ENCODE measurements around the gene TIE1.

The TIE1 gene

DNA sequence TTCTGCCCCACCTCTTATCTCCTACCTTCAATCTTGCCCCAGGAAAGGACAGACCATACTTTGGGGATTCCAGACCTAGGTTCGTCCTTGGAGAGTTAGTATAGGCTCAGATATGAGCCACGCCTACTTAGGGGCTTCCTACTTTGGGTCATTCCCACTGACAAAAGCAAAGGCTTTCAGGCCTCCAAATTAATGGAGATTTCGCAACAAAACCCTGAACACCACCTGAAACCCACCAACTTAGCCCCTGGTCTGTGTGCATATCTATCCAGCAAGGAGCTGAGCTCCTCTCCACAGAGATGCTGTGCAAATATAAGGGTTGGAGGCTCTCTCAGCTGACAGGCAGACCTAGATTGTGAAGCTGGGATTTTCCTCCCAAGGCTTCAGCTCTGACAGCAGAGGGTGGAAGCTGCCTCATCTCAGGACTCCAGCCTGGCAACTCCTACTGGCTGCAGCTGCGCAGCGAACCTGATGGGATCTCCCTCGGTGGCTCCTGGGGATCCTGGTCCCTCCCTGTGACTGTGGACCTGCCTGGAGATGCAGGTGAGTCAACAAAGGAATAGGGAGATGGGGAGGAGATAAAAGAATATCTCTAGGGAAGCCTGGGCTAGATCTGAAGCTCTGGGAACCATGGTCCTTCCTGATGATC lies 38.9 kb downstream of the TIE1 start:
- no peak for DNase-seq

DNA sequence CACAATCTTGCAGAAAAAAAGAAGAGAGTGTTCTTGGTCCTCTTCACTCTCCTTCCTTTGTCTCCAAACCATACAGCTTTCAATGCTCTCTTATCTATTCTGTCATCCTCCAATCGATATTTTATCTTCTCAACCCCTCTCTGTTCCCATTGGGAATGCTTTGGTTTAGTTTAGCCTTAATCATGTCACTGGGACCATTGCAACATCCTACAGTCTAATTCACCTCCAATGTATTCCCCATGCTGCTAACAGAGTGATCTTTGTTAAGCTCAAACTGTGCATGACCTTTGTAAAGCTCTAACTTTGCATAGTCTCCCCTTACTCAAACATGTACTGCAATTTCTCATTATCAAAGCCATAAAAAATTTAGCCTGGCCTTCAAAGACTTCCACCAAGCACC lies 39.8 kb downstream of the TIE1 start:
- DNase-seq = no peak

DNA sequence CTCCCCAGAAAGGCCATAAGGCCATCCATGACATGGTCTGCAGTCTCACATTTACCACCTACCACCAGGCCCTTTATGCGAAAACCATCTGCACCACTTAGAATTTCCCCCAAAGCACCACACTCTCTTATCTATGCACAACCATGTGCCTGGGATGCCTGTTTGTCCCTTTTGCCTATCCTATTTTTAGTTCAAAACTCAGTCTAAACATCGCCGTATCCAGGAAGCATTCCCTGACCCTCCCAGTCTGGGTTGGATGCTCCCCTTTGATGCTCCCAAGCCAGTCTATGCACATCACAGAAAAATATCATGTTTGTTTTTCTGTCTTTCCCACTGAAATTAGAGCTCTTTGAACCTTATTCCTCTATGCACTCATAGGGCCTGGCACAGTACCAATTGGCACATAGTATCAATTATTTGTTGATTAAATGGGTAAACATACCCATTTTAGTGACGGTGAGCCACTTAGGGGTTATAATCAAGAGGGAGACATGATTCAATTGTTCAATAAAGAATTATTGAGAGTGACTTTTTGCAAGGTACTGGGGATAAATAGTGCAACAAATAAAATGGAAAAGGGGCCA lies 43.6 kb downstream of the TIE1 start:
- no peak for DNase-seq

DNA sequence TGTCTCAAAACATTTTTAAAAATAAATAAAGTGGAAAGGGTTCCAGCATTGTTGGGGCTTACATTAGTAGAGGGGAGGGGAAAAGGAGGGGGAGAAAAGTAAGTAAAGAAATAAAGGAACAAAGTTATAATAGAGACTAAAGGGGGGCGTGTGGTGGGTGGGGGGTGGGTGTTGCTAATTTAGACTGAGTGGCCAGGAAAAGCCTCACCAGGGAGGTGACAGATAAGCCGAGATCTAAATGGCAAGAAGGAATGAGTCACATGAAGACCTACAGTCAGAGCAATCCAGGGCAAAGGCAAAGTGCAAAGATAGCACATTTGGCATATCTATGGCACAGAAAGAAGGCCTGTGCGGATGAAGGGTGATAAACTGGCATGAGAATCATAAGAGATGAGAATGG lies 44.3 kb downstream of the TIE1 start:
- DNase-seq = no peak

DNA sequence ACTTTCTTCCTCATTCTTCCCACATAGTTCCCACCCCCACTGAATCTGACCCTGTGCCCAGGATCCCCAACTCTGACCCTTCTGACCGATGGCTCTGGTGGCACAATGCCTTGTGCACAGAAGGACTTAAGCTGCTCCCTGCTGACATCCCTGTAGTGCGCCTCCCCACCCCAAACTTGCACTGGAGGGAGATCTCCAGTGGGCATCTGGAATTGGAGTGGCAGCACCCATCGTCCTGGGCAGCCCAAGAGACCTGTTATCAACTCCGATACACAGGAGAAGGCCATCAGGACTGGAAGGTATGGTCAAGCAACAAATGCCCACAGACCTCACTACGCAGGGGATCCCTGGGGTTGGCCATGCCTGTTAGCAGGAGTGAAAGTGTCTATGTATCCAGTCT lies 45.9 kb downstream of the TIE1 start:
- DNase-seq = no peak

DNA sequence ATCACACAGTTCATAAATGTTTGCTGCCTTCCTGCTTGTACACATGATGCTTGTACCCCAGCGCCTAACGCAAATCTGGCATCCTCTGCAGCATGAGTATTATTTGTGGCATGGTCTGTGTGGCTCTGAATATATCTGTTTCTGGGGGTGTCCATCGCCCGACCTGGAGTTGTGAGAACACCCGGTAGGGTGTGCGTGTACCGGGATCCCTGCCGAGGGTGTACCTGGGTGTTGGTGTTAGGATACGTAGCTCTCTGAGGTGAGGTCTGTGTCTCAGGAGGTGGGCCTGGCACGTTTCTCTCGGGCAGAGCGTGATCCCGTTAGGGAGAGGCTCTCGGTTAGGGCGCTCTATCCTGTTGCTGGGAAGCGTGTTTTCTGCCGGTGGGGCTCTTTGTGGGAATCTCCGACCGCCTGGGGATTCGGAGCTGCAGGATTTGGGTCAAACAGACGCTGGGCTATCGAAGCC lies 47.6 kb downstream of the TIE1 start:
- DNase-seq = no peak

DNA sequence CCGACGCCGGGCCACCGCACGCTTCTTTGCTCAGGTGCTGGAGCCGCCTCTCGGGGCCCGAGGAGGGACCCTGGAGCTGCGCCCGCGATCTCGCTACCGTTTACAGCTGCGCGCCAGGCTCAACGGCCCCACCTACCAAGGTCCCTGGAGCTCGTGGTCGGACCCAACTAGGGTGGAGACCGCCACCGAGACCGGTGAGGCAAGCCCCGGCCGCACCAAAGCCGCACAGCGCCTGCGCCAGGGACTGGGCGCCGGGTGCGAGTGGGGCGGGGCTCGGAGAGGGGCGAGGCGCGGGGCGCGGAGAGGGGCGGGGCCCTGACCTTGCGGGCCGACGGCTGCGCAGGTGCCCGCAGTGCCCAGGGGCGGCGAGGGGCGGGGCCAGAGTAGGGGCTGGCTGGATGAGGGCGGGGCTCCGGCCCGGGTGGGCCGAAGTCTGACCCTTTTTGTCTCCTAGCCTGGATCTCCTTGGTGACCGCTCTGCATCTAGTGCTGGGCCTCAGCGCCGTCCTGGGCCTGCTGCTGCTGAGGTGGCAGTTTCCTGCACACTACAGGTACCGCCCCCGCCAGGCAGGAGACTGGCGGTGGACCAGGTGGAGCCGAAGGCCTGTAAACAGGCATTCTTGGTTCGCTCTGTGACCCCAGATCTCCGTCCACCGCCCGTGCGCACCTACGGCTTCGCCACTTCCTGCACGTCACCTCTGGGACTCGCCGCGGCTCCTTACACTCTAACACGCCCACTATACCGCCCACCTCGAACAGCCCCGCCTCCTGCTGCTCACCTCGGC lies 48.2 kb downstream of the TIE1 start:
- peak in 1 of 2 donors; percentile 53 for DNase-seq

DNA sequence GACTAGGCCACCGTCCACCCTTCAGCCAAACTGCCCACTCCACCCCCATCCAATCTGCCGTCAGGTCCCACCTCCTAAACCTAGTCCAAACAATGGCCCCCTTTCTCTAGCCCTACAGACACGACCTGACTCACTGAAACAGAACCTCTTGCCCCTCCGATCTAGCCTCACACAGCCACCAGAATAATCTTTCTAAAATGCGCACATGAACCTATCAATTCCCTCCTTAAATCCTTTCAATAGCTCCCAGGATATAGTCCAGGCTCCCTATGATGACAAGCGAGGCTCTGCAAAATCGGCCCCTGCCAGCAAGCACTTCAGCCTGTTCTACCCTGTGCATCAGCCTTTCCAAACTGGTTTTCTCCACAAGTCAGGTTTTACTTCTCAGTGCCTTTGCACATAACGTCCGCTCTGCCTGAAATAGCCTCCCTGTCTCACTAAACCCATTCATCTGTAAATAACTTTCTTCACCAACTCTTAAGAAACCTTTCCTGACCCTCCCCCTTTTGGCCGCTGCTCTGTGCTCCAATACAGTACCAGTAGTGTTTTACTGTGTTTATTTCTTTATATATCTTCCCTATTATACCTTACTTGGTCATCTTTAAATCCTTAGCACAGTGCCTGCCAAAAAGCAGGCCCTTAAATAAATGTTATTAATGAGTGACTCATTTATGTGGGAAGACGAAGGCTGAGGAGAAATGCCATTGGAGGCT lies 49.0 kb downstream of the TIE1 start:
- DNase-seq = no peak

DNA sequence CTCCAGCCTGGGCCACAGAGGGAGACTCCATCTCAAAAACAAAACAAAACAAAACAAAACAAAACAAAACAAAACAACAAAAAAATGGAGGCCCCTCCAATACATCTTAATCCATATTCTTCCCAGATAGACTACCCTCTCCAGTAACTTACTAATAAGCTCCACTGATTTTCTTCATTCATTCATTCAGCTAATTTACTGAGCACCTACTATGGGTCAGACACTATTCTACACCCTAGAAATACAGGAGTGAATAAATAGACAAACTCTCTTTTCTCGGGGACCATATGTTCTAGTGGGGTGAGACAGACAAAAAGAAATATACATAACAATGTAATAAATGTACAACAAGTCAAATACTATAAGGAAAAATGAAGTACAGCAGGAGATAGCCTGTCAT lies 50.2 kb downstream of the TIE1 start:
- DNase-seq = no peak

DNA sequence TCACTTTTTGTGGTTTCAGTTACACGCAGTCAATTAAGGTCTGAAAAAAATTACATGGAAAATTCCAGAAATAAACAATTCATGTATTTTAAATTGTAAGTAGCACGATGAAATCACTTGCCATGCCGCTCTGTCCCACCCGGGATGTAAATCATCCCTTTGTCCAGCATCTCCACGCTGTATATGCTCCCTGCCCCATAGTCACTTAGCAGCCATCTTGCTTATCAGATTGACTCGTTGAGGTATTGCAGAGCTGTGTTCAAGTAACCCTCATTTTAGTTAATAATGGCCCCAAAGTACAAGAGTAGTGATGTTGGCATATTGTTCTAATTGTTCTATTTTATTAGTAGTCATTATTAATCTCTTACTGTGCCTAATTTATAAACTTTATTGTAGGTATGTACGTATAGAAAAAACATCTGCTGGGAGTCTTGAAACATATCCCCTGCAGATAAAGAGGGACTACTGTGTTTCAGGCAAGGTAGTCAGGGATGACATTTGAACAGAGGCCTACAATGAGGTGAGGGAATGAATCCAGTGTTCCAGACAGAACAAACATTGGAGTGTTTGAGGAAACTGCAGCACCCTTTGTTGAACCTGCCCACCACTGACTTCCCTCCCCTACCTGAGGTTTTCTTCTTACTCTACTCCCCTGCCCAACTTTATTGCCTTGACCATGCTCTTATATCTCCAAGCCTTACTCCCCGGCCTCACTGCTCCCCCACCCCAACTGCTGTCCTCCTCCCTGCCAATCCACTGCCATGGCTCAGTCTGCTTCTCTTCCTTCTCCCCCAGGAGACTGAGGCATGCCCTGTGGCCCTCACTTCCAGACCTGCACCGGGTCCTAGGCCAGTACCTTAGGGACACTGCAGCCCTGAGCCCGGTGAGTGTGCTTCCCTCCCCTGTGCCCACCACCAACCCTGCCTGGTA lies 50.9 kb downstream of the TIE1 start:
- no peak for DNase-seq

DNA sequence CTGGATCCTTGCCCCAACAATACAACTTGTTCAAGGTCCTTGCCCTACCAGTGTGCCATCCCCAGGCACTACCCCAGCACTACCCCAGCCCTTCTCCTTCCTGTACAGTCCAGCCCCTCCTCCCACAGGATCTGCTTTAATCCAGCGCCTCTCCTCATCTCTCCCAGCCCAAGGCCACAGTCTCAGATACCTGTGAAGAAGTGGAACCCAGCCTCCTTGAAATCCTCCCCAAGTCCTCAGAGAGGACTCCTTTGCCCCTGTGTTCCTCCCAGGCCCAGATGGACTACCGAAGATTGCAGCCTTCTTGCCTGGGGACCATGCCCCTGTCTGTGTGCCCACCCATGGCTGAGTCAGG lies 51.5 kb downstream of the TIE1 start:
- DNase-seq = no peak

DNA sequence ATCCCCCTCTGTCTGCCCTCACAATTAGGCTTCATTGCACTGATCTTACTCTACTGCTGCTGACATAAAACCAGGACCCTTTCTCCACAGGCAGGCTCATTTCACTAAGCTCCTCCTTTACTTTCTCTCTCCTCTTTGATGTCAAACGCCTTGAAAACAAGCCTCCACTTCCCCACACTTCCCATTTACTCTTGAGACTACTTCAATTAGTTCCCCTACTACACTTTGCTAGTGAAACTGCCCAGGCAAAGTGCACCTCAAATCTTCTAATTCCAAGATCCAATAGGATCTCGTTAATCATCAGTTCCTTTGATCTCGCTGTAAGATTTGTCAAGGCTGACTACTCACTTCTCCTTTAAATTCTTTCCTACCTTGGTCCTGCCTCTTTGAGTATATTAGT lies 52.1 kb downstream of the TIE1 start:
- DNase-seq = no peak

DNA sequence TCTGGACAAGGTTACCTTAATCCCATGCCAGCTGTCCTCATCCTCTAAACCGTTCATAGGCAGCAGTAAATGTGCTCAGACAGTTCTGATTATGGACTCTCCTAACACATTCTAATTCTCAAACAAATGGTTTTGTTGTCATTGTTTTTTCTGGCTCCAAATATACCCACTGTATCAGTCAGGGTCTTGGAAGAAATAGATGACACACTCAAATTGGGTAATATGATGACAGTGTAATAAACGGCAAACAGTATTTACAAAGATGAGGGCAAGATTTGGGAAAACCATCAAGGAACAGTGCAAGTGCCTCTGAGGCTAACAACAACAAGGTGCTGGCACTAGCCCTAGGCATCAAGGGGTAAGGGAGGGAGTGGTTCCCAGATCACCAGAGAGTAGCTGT lies 53.7 kb downstream of the TIE1 start:
- DNase-seq = no peak

DNA sequence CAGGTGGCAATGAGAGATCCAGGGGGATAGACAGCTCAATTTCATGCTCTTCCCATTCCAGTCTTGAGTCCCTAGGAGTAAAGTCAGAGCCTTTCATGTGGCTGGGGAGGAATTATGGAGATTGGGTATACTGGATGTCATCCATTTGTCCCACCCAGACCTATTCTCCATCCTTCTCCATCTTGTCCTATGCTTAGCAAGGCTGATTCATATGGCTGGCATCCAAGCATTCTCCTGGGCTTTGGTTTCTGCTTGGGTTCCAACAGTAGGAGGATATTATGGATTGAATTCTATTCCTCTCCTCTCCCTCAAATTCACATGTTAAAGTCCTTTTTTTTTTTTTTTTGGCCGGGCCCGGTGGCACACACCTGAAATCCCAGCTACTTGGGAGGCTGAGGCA lies 54.2 kb downstream of the TIE1 start:
- no peak for DNase-seq

DNA sequence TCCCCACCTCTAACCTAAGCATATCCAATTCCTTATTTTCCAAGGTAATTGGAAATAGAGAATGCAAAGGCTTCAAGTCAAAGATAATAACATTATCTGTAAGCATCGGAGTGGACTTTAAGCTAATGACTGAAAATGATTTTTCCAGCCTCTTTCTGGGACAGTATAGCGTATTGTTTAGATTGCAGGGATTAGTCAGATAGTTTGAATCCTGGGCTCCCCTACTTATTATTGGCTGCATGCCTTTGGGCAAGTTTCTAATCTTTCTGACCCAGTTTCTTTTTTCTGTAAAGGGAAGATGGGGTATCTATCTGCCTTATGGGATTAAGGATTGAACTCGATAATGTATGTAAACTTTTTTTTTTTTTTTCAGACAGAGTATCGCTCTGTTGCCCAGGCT lies 56.5 kb downstream of the TIE1 start:
- DNase-seq = no peak

DNA sequence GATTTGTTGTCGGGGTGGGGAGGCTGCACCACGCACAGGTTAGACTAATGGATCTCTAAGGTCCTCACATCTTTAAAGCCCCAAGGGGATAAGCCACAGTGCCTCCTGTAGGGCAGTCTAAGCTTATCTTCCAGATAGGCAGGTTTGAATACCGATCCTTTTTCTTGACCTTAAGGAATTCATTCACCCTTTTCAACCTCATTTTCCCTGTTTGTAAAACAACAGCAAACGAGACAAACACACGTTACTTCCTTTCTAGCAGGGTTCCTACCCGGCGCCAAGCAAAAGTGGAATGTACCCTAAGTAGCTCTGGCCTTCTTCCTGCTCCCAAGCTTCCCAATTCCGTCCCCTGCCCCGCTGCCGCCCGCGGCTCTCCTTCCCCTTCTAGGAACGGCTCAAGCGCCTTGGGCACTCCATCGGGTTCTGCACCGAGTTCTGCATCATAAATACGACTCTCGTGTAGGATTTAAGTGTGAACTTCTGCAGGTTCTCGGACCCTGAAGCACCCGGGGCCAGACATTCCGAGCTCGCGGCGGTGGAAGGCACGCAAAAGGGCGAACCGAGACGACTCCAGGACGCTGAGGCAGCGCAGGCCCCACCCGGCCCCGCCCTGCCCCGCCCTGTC lies 57.5 kb downstream of the TIE1 start:
- DNase-seq = no peak

DNA sequence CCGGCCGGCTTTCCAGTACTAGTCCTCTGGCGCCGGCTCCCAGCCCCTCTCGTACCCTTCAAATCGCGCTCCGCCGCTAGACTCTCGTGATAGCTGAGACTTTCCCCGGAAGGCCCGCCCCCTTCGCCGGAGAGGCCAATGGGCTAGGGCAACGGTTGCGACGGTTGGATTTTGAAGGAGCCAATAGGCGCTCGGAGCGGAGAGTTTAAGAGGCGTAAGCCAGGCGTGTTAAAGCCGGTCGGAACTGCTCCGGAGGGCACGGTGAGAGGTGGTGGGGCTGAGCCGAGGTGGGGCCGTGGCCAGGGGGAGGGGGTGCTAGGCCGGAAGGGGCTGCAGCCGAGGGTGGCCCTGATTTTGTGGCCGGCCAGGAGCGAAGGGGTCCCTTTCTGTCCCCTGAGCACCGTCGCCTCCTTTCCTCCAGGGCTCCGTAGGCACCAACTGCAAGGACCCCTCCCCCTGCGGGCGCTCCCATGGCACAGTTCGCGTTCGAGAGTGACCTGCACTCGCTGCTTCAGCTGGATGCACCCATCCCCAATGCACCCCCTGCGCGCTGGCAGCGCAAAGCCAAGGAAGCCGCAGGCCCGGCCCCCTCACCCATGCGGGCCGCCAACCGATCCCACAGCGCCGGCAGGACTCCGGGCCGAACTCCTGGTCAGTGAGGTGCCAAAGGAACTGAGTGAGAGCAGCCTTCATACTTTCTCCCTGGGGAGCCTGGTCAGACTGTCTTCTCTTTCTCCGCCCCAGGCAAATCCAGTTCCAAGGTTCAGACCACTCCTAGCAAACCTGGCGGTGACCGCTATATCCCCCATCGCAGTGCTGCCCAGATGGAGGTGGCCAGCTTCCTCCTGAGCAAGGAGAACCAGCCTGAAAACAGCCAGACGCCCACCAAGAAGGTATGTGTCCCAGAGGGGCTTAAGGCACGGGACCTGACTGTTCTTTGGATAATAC lies 58.2 kb downstream of the TIE1 start, which contains the start of gene CDC20:
CDC20 (plus strand) TSS at position 236 of the 948 bp plus-strand sequence; CDS start at position 471, 235 bp downstream.
- DNase-seq = peak; percentile 98

DNA sequence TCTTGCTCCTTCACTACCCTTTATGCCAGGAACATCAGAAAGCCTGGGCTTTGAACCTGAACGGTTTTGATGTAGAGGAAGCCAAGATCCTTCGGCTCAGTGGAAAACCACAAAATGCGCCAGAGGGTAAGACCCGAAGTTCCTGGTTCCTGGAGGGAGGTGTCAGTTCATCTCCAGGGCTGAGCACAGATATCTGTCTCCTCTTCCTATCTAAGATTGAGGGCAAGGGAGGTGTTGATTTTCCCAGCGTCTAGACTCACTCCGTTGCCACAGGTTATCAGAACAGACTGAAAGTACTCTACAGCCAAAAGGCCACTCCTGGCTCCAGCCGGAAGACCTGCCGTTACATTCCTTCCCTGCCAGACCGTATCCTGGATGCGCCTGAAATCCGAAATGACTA lies 58.9 kb downstream of the TIE1 start:
- no peak for DNase-seq

DNA sequence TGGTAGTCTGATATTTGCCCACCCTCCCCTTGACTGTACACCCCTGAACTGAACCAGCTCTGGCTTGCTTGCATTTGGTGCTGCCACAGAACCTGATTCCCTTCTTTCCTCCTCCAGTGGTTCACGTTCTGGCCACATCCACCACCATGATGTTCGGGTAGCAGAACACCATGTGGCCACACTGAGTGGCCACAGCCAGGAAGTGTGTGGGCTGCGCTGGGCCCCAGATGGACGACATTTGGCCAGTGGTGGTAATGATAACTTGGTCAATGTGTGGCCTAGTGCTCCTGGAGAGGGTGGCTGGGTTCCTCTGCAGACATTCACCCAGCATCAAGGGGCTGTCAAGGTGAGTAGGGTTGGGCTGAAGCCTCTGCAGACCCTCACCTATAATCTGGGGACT lies 59.8 kb downstream of the TIE1 start:
- DNase-seq = no peak

DNA sequence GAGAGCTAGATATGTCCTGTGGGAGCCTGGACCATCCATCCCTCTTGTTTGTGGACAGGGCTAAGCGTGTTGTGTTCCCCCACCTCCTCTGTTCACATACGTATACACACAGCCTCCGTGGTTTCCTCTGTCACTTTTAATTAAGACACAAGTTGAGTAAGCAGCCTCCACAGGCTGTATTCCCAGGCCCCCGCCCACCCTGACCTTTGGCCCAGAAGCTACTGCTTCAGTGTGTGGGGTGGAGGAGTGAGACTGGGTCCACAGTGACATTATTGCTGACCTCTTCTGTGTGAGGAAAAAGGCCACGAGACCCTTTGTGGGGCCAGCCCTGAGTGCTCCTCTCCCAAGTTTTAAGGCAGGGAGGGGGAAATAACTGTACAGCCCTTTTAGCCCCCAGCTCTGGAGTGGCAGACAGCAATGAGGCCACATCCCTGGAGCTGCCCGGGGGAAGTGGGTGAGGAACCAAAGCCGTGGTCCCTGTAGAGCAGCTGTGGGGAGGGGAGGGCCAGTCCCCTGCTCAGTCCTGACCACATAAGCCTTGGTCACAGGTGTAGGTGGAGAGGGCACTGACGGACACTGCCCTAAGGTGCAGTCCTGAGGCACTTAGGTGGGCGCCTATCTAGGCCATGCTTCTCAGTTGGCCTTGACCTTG lies 62.6 kb downstream of the TIE1 start:
- no peak for DNase-seq

All from stimulated activated CD4-positive, alpha-beta T cell treated with anti-CD3 and anti-CD28 coated beads, Interleukin-2, amount 100 ng/mL, for 48 hours (primary cell).